NCI-H2107 treated with DMSO at 0.1 percent for 48 hours (cell line): ENCODE data around the gene FOXB1.

Experiments used
- DNase-seq: peaks from one replicate; lab custom pipeline; 2025; ENCODE audit not compliant: unreplicated experiment; lab: John Stamatoyannopoulos, UW

The FOXB1 gene

DNA sequence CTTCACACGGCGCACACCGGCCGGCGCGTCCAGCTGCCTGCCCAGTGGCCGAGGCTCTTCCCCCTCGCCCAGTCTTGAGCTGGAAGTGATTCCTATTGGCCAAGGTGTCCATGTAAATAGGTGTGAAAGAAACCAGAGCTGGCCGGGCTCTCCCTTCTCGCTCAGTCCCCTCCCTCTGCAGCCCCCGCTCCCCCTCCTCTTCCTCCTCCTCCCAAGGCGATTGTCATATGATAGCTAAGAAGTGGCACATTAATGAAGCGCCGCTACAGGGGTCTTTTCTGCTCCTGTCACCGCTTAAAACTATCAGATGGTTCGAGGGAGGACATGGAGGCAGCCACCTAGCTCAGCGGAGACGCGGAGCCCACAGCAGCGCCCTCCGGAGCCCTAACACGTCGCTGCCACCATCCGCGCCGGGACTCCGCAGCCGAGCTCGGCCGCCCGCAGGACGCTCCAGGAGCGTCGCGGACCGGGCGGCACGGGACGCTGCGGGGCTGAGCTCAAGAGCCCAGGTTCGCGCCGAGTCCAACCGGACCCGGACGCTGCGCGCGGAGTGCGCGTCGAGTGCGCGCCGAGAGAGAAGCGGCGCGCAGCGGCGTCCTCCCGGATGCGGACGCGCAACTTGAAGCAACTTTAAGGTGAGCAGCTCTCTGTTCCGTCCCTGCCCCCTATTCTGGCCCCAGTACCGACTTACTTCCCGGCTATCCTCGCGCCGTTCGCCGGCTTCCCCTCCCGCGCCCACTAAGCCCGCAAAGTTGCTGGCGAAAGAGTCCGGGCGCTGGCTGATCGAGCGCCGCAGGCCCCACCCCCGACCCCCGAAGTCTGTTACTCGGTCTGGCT is at the start of gene FOXB1:
Gene FOXB1, plus strand, starts transcription at position 303 of the 837 bp plus-strand sequence. CDS start 653 bp downstream, outside the sequence.
- DNase-seq = no peak

DNA sequence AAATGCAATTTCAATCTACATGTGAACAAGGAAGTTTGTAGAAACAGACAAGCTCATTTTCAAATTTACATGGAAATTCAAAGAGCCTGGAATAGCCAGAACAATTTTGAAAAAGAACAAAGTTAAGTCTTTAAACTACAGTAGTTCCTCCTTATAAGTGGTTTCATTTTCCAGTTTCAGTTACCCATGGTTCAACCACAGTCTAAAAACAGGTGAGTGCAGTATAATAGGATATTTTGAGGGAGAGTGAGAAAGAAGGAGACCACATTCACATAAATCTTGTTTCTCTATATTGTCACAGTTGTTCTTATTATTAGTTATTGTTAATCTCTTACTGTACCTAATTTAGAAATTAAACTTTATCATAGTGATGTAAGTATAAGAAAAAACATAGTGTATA is 45.8 kb upstream of the FOXB1 start:
- no peak for DNase-seq

DNA sequence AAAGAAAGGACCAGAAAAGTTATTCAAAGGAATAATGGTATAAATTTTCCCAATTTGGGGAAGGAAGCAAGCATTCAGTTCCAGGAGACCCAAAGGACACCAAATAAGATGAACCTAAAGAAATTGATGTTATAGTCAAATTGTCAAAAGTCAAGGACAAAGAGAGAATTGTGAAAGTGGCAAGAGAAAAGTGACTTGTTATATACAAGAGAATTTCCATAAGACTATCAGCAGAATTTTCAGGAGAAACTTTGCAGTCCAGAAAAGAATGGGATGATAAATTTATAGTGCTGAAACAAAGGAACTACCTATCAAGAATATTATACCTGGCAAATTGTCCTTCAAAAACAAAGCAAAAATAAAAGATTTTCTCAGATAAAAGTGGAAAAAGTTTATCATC is 43.8 kb upstream of the FOXB1 start:
- DNase-seq = no peak

DNA sequence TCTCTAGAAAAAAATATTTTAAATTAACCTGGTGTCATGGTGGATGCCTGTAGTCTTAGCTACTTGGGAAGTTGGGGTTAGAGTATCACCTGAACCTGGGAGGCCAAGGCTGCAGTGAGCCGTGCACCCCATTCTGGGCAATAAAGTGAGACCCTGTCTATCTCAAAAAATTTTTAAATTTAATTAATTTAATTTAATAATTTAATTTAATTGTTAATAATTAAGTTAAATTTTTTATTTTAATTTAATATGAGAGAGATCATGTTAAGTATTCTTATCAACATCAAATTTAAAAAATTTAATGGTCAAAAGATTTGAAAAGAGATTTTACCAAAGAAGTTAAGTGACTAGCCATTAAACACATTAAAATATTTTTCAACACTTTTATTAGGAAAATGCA is 40.8 kb upstream of the FOXB1 start:
- DNase-seq = no peak

DNA sequence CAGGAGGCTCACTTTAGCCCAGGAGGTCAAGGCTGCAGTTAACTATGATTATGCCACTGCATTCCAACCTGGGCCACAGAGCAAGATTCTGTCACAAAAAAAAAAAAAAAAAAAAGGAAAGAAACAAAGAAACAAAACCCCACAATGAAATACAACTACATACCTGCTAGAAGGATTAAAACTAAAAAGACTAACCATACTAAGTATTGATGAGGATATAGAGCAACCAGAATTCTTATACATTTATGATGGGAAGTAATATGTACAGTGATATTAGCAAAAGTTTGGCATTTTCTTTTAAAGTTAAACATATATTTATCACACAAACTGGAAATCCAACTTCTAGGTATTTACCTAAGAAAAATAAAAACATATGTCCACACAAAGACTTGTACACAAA is 40.2 kb upstream of the FOXB1 start:
- no peak for DNase-seq

DNA sequence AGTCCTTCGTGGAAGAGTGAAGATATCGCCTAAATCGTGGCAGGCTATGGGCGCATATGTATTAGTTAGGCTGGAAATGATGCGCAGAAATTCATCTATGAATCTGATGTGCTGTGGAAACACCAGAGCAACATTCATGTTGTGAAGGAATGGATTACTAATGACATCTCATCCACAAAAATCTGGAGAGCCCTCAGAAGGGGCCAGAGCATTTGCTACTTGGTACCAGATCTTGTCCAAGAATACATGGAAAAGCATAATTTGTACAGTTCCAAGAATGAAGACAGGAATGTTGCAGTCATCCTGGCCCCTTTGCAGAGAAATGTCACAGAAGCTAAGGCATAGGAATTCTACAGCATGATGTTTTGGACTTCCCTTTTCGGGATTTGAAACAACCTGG is 38.4 kb upstream of the FOXB1 start:
- no peak for DNase-seq

GRCh38 chr15:59966262-59966661 is 37.8 kb upstream of the FOXB1 start:
- DNase-seq = no peak

DNA sequence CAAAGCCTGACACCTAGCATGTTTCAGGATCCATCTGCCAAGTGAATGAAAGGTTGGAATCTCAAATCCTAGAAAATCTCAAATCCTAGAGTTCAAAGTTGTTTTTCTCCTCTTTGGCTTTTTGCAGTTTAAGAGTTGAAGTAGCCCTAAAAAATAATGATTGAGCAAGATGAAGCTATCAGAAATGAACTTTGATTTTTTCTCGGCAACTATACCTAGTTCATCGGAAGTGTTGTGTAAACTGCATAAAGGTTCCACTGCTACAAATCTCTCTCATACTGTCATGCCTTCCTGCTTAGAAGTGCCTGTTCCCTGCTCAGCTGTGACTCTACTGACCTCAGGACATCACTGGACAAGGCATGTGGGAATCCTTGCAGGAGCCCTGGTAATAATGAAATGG is 35.8 kb upstream of the FOXB1 start:
- no peak for DNase-seq

DNA sequence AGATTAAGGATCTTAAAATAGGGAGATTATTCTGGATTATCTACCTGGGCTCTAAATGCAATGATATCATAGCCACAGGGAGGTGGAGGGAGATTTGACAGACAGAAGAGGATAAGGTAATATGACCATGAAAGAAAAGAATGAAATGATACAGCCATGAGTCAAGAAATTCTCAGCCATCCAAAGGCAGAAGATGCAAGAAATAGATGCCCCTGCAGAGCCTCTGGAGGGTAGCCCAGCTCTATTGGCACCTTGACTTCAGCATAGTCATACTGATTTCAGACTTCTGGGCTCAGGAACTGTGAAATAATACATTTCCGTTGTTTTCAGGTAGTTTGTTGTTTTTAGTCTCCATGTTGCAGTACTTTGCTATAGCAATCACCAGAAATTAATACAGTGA is 31.9 kb upstream of the FOXB1 start:
- no peak for DNase-seq

GRCh38 chr15:59976480-59977271 is 27.4 kb upstream of the FOXB1 start:
- no peak for DNase-seq

DNA sequence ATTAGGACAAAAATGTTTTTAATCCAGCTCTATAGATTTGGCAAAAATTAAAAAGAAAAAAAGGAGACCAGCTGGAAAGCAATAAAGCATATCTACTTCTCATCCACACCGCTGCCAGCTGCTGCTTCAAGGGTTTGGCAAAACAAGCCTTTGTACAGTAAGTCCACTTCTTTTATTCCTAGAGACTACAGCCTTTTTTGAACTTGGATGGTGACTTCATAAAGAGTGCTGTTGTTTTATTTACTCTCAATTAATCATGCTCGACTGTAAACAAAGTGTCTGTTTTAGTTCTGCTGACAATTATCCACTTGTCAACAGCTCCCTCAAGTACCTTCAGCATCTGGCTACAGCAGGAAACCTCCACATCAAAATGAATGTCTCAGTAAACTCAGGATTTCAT is 12.3 kb upstream of the FOXB1 start:
- DNase-seq = peak; percentile 69

DNA sequence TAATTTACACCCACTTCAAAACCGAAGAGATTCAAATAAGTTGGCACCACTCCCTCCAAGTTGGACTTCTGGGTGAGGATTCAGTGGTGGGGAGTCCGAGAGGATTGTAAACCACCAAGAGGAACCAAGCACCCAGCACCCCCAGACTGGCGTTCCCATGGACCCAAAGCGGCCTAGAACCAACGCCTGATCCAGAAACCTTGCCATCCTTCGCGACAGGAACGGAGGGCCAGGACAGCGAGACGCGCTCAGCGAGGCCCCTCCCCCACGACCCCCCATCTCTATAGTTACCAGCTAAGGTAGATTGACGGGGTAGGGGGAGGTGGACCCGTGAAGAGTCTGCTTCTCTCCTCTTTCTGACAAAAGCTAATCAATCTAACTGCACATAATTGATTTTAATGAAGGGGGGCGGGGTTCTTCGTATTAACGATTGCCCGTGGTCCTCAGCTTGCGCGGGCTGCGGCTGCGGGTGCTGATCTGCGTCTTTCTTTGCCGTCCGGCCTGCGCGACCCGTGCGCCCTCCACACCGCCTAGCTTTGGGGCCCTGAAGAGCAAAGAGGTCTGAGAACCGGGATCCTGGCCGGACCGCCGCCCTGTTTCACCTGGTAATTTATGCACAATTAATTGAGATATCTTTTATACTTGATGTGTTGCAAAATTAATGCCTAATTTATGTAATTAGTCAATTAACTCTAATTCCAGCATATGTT is 10.9 kb upstream of the FOXB1 start:
- DNase-seq = no peak

- no peak for DNase-seq
Measured at GRCh38 chr15:59993950-59994401, 10.1 kb upstream of the FOXB1 start.

DNA sequence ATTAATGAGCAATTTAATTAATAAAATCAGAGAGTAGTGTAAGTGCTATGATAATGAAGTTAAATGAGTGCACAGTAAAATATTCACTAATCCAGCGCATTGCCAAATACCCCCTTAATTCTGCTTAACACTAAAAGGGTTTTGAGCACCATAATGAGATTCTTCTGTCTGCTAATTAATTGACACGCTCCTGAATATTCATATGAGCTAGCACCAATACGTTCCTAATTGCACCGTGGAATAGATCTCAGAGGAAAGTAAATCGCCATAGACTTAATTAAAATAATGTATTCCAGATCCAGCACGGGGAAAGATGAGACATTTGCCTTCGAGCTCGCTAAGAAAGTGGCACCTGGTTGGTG is 9.6 kb upstream of the FOXB1 start:
- DNase-seq = no peak

DNA sequence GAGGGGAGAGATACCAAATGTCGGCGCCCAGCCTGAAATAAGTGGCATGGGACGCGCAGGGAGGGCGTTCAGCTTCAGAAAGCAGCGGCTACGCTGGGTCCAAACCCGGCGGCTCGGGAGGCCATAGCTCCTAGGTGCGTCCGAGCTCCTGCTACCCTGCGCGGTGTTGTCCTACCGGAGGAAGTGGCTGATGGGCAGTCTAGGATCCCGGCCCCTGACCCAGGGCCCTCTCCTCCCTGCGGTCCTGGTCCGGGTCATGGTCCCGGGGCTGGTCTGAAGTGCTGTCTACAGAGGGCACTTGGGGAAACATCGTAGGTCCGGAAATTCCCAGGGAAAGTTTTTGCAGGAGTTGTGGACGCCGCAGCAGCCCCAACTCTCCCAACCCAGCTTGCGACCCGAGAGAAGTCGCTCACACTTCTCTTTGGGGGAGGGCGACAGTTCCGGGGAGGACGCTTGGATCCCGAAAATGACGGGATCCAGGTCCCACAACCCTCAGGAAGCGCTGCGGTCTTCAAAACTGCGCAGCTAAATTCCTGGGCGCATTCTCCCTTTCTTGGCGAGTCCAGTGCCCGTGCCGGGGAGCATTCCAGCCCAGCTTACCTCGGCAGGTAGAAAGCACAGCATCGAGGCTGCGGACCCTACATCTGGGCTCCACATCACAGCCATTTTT is 9.1 kb upstream of the FOXB1 start:
- no peak for DNase-seq

DNA sequence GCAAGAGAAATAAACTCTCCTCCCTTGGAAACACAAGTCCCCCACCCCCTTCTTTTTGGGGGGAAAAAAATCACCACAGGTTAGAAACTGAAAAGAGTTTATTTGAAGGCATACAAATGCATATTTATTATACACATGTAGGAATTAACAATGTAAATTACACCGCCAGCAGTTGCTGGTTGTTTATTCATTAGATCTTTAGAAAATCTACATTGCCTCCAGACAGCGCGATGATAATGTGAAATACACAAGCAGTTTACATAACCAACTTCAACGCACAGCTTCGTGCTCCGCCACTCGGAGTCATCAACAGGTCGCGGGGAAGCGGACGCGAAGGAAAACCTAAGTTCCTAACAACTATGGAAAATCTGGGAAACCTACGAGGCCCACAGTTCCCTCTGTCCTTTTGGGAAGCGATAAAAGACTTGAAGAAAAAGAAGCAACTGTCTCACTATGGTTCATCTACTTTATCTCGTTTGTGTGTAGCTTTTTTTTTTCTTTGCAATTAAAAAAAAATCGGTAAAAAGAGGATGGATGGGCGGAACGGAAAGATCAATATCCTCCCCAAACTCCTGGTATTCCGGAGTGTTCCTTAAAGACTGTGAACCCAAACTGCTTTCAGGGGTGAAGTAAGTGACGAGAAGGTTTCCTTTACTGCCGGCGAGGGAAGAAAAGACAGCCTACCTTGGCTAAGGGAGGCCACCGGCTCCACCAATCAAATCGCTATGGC is 8.4 kb upstream of the FOXB1 start:
- DNase-seq = no peak

DNA sequence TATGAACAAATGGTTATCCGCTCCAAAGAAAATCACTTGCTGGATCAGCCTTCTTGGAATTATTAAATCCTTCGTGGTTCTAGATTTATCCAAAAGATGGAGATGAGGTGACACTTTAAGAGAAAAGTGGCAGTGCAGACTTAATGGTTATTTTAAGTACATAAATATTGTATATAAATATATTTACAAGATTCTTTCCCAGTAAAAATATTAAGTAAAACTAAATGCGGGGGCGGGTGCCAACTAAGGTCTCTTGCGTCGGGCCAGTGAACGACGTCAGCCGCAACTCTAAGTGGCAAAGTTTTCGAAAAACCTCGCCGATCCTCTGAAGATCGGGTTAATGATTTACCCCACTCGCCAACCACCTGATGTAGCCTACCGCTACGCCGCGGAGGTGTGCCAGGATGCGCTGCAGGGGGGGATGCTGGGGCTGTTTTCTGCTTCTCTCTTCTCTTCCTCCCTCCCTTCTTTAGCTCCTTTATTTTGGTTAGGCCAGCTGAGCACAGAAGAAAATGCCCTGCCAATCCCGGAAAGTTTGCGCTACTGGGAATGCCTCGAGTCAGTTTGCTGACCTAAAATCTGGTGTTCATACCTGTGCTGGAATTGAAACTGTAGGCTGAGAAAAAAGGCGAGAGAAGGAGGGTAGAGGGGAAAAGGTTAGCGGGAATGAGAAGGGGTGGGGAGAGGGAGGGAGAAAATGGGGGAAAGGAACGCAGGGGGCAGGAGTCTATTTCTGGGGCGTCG is 7.6 kb upstream of the FOXB1 start:
- no peak for DNase-seq

DNA sequence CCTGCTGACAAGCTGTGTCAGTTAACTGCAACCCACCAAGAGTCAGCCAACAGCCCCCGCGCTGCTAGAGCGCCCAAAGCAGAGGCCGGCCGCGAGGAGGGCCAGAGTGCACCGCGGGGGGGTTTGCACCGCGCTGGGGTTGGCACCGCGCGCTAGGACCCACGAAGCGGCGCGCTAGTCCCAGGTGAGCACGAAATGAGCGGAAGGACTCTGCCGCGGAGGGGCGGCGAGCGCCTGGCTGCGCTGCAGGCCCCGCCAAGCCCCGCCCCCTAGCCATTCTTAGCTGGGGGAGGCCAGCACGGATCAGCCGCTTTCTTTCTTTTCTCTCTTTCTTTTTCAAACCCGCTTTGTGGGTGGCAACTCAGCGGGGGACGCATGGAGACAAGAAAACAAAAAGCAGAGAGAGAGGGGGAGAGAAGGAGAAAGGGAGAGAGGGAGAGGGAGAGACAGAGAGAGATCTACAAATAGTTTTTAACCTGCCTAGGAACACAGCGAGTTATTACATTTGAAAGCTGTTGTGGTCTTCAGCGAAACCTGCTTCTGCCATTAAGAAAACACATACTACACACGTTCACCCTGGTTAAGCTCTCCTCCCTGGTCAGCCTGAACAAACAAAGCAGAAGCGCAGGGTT is 6.9 kb upstream of the FOXB1 start:
- DNase-seq = peak; percentile 91

DNA sequence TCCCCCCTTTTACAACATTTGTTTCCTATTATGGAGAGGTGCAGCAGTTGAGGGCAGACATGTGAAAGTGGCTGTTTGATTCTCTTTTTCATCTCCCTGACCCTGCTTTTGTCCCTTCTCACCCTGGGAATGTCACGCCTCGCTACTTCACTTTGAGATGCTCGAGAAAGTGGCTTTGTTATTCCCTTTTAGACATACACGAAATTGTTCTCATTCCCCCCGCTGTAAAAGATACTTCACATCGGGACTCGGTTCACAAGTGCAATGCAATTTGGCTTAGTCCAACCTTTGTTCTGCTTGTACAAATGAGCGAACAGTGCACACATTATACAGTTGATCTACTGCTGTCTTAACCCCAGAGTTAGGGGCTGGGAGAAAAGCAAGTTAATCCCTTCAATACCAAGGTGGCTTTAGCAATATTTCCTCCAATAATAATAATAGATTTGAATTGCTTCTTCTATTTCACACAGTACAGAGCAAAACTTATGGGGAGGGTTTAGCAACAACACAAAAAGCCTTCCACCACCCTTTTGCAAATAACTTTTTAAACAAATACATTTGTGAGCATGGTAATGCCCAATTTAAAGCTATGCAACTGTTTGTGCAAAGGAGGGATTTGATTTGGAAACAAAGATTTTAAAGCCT is 5.7 kb upstream of the FOXB1 start:
- peak; percentile 65 for DNase-seq
